SHP77 (cell line): Measurements from ENCODE around the gene CEP97.
"Not testable (repeated sequence)": the region's sequence is repeated elsewhere in the genome, so short reads cannot be mapped to it uniquely, and the experiment has no call there.

Source experiments
- DNase-seq, 2 experiments: peaks; one replicate each; lab custom pipeline; 2025; lab: John Stamatoyannopoulos, UW

The CEP97 gene

DNA sequence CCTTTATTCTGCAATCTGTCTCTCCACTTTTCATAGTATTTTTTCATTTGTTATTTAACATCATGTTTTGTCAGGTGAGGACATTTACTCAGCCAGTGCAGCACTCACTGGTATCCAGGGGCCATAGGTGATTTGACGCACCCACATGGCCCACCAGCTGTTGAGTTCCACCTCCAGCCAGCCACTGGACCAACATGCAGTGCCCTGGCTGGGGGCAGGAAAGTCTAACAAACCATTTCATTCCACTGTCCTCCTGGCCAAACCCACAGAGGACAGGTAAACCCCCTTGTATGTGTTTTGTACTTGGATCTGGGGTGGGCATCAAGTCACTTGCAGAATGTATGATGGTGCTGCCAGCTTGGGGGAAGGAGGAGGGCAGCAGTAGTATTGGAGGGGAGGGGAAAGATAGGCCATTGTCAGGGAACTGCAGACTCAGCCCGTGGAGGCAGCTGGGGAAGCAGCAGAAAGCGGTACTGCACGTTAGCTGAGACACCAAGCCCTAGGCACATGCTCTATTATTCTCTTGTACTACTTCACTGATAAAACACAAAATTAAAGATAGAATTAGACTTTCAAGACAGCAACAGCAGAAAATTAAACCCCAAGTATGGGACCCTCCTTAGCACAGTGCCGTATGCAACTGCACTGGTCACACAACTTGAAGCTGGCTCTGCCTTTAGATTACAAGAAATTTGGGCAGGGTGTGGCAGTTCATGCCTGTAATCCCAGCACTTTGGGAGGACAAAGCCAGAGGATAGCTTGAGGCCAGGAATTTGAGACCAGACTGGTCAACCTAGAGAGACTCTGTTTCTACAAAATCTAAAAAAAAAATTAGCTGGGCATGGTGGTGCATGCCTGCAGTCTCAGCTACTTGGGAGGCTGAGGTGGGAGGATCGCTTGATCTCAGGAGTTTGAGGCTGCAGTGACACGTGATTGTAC, 22.4 kb upstream of the CEP97 start:
- DNase-seq: no peak

GRCh38 chr3:101702726-101703125, 21.7 kb upstream of the CEP97 start:
- DNase-seq: no peak

DNA sequence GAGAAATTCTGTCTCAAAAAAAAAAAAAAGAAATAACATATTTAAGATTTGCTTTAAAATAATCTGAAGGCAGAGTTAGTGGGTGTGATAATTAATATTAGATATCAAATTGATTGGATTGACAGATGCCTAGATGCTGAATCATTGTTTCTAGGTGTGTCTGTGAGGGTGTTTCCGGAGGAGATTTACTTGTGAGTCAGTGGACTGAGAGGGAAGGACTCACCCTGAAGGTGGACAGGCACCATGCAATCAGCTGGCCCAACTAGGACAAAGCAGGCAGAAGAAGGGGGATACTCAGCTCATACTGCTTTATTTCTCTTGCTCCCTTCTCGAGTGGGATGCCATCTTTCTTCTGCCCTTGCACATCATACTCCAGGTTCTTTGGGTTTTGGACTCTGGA, 21.2 kb upstream of the CEP97 start:
- DNase-seq: no peak

- not testable (repeated sequence) for DNase-seq
Measured at GRCh38 chr3:101704639-101705038, 19.8 kb upstream of the CEP97 start.

- no peak for DNase-seq
Measured at GRCh38 chr3:101709126-101709525, 15.3 kb upstream of the CEP97 start.

GRCh38 chr3:101718455-101718854, 6.0 kb upstream of the CEP97 start:
- no peak for DNase-seq

- DNase-seq: no peak
Measured at GRCh38 chr3:101719604-101720185, 4.7 kb upstream of the CEP97 start.

GRCh38 chr3:101720851-101721840, 3.3 kb upstream of the CEP97 start:
- no peak for DNase-seq

DNA sequence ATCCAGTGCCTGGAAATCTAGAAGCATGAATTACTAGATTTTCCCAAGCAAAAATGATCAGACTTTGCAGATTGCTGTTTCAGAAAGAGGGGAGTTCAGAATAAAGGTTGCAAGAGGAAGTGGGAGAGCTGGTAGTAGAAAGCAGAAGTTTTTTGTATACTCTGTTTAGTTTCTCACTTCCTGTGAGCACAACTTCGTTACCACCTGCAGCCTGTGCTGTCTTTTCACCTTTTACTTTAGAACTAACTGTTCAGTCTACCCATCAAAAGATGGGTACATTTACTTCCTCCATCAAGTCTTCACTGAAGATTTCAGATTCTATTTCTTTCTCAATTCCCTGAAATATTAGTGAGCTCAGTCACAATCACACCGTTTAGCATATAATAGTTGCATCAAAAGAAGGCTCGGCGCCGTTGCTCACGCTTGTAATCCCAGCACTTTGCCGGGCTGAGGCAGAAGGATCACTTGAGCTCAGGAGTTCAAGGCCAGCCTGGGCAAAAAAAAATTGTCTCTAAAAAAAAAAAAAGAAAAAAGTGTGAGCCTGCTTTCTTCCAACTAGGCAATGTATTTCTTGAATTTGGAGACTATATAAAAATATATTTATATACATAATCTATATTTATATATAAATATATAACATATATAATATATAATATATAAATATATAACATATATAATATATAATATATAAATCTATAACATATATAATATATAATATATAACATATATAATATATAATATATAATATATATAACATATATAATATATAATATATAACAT, 1.8 kb upstream of the CEP97 start:
- no peak for DNase-seq

DNA sequence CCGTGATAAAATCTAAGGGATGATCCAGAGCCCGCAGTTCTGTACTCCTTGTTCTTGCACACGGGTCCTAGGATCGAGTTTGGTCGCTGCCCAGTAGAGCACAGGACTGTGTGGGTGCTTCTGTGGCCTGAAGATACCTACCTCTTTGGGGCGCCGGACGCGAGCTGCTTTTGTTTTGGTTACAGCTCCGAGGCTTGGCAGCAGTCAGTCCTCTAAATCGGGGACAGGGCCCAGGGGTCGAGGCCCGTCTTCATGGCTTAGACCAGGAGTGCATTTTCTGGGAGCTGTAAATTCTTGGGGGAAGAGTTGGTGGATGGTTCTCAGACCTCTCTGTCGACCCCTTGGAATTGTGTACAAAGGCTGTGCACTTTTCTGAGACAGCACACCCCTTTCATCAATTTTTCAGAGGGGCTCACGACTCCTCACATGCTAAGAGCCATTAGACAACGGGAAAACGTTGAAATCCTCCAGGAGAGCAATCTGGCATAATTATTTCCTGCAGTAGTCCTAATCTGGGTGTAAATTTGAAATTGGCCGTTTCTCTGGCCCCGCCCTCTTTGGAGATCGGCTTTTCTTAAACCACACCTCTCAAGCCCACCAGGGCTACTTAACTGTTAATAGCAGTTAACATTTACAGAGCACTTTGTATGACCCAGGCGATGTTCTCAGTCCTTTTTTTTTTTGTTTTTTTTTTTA, 928 bp downstream of the CEP97 start:
- peak in 1 of 2 experiments; percentile 23 for DNase-seq

GRCh38 chr3:101725890-101726275, 1.5 kb downstream of the CEP97 start:
- DNase-seq: no peak

DNA sequence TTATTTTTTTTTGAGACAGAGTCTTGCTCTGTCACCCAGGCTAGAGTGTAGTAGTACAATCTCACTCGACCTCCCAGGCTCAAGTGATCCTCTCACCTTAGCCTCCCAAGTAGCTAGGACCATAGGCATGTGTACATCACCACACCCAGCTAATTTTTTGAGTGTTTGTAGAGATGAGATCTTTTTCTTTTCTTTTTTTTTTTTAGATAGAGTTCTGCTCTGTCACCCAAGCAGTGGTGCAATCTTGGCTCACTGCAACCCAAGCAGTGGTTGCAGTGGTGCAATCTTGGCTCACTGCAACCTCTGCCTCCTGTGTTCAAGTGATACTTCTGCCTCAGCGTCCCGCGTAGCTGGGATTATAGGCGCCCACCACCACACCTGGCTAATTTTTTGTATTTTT, 5.2 kb downstream of the CEP97 start:
- DNase-seq: no peak

GRCh38 chr3:101730839-101731238, 6.4 kb downstream of the CEP97 start:
- no peak for DNase-seq

GRCh38 chr3:101732240-101732641, 7.8 kb downstream of the CEP97 start:
- DNase-seq: no peak

DNA sequence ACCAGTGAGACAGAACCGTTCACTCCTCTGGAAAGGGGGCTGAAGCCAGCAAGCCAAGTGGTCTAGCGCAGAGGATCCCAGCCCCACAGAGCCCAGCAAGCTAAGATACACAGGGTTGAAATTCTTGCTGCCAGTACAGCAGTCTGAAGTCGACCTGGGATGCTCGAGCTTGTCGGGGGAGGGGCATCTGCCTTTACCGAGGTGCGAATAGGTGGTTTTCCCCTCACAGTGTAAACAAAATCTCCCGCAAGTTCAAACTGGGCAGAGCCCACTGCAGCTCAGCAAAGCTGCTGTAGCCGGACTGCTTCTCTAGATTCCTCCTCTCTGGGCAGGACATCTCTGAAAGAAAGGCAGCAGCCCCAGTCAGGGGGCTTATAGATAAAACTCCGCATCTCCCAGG, 11.4 kb downstream of the CEP97 start:
- DNase-seq: no peak

DNA sequence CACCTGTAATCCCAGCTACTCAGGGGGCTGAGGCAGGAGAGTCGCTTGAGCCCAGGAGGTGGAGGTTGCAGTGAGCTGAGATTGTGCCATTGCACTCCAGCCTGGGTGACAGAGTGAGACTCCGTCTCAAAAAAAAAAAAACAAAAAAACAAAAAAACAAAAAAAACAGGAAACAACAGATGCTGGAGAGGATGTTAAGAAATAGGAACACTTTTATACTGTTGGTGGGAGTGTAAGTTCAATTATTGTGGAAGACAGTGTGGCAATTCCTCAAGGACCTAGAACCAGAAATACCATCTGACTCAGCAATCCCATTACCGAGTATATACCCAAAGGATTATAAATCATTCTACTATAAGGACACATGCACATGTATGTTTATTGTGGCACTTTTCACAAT, 17.5 kb downstream of the CEP97 start:
- not testable (repeated sequence) for DNase-seq

DNA sequence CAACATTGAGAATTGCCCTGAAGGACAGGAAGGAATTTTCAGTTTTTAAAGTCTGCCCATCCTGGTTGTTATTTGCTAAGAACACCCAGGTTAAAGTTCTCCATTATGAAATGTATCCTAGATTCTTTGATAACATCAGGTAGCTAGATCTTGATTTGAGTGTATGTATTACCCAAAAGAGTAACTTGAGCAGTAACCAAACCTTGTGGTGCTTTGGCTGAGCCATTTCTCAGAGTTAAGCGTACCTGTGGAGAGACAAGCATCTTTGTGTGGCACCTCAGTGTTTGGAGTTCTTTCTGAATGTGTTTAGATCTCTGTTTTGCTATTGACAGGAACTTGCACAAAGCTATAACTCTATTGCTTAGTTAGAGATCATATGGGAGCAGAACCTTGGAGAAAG, 20.4 kb downstream of the CEP97 start:
- no peak for DNase-seq

DNA sequence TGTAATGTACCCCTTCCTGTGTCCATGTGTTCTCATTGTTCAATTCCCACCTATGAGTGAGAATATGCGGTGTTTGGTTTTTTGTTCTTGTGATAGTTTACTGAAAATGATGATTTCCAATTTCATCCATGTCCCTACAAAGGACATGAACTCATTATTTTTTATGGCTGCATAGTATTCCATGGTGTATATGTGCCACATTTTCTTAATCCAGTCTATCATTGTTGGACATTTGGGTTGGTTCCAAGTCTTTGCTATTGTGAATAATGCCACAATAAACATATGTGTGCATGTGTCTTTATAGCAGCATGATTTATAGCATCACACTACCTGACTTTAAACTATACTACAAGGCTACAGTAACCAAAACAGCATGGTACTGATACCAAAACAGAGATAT, 21.5 kb downstream of the CEP97 start:
- not testable (repeated sequence) for DNase-seq

DNA sequence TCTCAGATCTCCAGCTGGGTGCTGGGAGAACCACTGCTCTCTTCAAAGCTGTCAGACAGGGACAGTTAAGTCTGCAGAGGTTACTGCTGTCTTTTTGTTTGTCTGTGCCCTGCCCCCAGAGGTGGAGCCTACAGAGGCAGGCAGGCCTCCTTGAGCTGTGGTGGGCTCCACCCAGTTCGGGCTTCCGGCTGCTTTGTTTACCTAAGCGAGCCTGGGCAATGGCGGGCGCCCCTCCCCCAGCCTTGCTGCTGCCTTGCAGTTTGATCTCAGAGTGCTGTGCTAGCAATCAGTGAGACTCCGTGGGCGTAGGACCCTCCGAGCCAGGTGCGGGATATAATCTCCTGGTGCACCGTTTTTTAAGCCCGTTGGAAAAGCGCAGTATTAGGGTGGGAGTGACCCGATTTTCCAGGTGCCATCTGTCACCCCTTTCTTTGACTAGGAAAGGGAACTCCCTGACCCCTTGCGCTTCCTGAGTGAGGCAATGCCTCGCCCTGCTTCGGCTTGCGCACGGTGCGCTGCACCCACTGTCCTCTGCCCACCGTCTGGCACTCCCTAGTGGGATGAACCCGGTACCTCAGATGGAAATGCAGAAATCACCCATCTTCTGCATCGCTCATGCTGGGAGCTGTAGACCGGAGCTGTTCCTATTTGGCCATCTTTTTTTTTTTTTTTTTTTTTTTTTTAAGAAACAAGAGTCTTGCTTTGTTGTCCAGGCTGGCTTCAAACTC, 29.1 kb downstream of the CEP97 start:
- peak; percentile 18 to 27 for DNase-seq

DNA sequence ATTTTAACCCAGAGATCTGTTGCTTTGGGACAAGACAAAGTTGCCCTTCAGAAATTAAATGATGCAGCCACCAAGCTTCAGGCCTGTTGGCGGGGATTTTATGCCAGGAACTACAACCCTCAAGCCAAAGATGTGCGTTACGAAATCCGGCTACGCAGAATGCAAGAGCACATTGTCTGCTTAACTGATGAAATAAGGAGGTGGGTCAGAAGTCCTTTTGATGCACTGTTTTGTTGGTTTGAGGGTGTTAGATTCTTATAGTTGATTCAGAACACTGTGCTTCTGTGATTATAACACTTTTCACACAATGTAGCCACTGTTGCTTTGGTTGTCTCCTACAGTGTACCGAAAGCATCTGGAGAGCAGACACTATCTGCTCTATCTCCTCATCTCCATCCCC, 33.8 kb downstream of the CEP97 start:
- no peak for DNase-seq
